Activated B cell treated with CpG ODN at 0.5 μM for 24 hours (primary cell): ENCODE data around the gene DNAJC13. TPM values are rescaled to one million over a fixed set of nuclear protein-coding genes. Genes with fewer than 3 reads are reported as not detected.

ENCODE experiments used
- ATAC-seq: fragments of 200-7000 bp; cut with Tn5 transposase; one replicate; pipeline ENCODE4 v1.10.0; 2021; ENCODE audit warnings: low read depth, mild to moderate bottlenecking, moderate library complexity
- CTCF ChIA-PET: fragments of 350-600 bp; sonication (Branson Sonifier 250); formaldehyde crosslinking; loops from one replicate; lab custom pipeline; 2021; ENCODE audit warnings: antibody characterized with exemption; lab: Charles Lee
- POLR2A ChIA-PET: fragments of 350-600 bp; sonication (Branson Sonifier 250); formaldehyde crosslinking; loops from one replicate; lab custom pipeline; 2021; ENCODE audit warnings: antibody characterized with exemption; lab: Charles Lee
- DNase-seq: peaks from one replicate; pipeline ENCODE4 v3.0.0; 2022
- H3K27ac Mint-ChIP-seq: one replicate; pipeline ENCODE4 v1.8.0; 2020; ENCODE audit warnings: mixed read lengths
- H3K27me3 Mint-ChIP-seq: one replicate; pipeline ENCODE4 v1.8.0; 2021; ENCODE audit warnings: mixed read lengths
- H3K36me3 Mint-ChIP-seq: one replicate; pipeline ENCODE4 v1.8.0; 2021; ENCODE audit warnings: low read depth, mixed read lengths
- H3K4me1 Mint-ChIP-seq: one replicate; pipeline ENCODE4 v1.8.0; 2021; ENCODE audit warnings: mixed read lengths
- H3K4me3 Mint-ChIP-seq: one replicate; pipeline ENCODE4 v1.8.0; 2020; ENCODE audit warnings: mild to moderate bottlenecking, mixed read lengths
- H3K9me3 Mint-ChIP-seq: one replicate; pipeline ENCODE4 v1.8.0; 2020; ENCODE audit warnings: mixed read lengths
- intact Hi-C: fragments of 100-400 bp; cut with micrococcal nuclease; formaldehyde crosslinking; loops from one replicate; pipeline ENCODE4 v1.15.1; 2024
- total RNA-seq: library from RNA; stranded (reverse); gene quantifications from 2 replicates; pipeline ENCODE4 v1.2.3, GENCODE V29; 2022
- TF ChIP-seq, protein P1 (sequence below): fragments of 200-600 bp; IDR thresholded peaks from one replicate; pipeline ENCODE4 v1.8.0; 2022; ENCODE audit warnings: antibody characterized with exemption, mild to moderate bottlenecking

Gene DNAJC13
- total RNA-seq, 1 donor from 2014 or later, result 39.8 TPM

DNA sequence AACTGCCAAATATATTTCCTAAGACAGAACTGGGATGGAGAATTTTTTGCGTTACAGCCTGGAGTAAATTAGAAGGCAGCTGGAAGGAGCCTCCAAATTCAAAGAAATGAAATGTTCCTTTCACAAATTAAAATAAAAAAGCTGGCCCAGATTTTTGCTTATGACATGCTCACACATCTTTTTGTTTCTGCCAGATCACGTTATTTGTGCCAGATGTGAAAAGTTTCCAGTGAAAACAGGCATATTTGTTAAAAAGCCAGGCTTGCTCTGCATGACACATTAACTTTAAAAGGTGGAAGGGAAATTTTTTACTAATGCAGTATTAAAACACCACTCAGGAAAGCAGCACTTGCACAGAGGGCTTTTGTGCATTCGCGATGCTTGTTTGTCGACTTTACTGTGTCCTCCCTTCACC is 156.5 kb downstream of the DNAJC13 start:
- no peak overlapping the region for H3K27ac Mint-ChIP-seq
- ATAC-seq (no peak), DNase-seq (no peak)
- no peaks in the 10 kb centered on the region for H3K4me1 Mint-ChIP-seq
- H3K4me3 Mint-ChIP-seq, result no peak overlapping the region
- intact Hi-C loops, result no loop called here
- no peaks in the 10 kb centered on the region for H3K9me3 Mint-ChIP-seq
- ChIA-PET POLR2A (no interaction called here), CTCF (no interaction called here)
- TF ChIP-seq, protein P1, sequence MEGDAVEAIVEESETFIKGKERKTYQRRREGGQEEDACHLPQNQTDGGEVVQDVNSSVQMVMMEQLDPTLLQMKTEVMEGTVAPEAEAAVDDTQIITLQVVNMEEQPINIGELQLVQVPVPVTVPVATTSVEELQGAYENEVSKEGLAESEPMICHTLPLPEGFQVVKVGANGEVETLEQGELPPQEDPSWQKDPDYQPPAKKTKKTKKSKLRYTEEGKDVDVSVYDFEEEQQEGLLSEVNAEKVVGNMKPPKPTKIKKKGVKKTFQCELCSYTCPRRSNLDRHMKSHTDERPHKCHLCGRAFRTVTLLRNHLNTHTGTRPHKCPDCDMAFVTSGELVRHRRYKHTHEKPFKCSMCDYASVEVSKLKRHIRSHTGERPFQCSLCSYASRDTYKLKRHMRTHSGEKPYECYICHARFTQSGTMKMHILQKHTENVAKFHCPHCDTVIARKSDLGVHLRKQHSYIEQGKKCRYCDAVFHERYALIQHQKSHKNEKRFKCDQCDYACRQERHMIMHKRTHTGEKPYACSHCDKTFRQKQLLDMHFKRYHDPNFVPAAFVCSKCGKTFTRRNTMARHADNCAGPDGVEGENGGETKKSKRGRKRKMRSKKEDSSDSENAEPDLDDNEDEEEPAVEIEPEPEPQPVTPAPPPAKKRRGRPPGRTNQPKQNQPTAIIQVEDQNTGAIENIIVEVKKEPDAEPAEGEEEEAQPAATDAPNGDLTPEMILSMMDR, result no peak
- H3K27me3 Mint-ChIP-seq, result no peaks in the 10 kb centered on the region
- H3K36me3 Mint-ChIP-seq, result peaks cover 73% of the 10 kb centered on the region

DNA sequence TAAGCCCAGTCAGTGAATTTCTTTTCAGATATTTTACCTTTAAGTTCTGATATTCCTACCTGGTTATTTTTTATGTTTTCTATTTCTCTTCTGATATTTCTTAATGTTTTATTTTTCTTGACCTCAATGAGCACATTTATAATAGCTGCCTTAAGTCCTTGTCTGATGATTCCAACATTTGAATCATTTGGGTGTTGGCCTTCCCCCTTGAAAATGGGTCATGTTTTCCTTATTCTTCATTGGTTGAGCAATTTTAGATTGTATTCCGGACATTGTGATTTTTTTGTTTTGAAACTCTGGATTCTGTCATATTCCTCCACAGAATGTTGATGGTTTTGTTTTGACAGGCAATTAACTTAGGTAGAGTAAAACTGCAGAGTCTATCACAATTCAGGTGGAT is 170.1 kb downstream of the DNAJC13 start:
- Mint-ChIP-seq H3K36me3 (peaks cover 26% of the 10 kb centered on the region), H3K4me3 (no peak overlapping the region), H3K27ac (no peak overlapping the region), H3K4me1 (no peaks in the 10 kb centered on the region), H3K27me3 (no peaks in the 10 kb centered on the region), H3K9me3 (peaks cover 4% of the 10 kb centered on the region)
- DNase-seq (no peak), ATAC-seq (no peak)
- ChIA-PET CTCF (no interaction called here), POLR2A (no interaction called here)
- TF ChIP-seq, protein P1, result no peak
- intact Hi-C loops, result no loop called here

Other genes with a start within 250 kb of the DNAJC13 start
- gene ACP3, start 100.1 kb upstream of the DNAJC13 start, total RNA-seq, result 0.84 and 0.95 TPM in 2 replicates
- 0.11 and 0.15 TPM in 2 replicates for gene ACKR4, start 179.8 kb downstream of the DNAJC13 start, total RNA-seq
- 16.4 and 24.0 TPM in 2 replicates for gene ACAD11, start 242.3 kb downstream of the DNAJC13 start, total RNA-seq
- 34.3 and 36.4 TPM in 2 replicates for gene UBA5, start 242.8 kb downstream of the DNAJC13 start, total RNA-seq